HG03159 (cell line): ENCODE results near the gene NR4A1.

ENCODE experiments used
- ATAC-seq: cut with Tn5 transposase; IDR thresholded peaks from one replicate; pipeline ENCODE4 v1.9.1; 2021; ENCODE audit warnings: mild to moderate bottlenecking, moderate library complexity; ENCODE audit not compliant: unreplicated experiment

Gene NR4A1

DNA sequence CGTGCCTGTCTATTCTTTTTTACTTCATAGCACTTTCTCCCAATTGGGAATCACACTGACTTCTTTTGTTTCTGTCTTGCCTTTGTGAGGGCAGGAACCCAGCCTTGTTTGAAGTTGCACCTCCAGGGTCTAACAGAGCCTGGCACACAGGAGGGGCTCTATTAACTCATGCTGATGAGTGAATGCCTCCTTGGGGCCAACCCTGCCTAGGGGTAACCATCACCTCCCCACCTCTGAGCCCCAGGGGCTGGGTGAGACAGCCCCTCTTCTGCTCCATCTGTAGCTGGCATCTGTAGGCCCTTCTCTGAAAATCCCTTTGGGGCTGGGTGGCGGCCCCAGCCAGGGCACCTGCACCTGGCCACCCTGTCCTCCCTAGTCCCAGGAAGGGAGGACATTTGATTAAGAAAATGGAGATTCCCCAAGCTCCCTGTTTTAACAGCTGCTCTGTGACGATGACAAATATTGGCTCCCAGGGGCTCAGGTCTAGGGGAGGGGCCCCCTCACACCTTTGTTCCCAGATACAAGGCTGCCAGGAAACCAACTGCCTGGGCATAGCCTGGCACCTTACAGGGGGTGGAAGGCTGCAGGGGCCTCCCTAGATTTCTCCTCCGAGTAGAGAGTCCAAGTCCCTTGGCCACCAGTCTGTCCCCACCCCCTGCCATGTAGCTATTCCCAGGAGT lies 32.7 kb upstream of the NR4A1 start:
- ATAC-seq, result no peak

DNA sequence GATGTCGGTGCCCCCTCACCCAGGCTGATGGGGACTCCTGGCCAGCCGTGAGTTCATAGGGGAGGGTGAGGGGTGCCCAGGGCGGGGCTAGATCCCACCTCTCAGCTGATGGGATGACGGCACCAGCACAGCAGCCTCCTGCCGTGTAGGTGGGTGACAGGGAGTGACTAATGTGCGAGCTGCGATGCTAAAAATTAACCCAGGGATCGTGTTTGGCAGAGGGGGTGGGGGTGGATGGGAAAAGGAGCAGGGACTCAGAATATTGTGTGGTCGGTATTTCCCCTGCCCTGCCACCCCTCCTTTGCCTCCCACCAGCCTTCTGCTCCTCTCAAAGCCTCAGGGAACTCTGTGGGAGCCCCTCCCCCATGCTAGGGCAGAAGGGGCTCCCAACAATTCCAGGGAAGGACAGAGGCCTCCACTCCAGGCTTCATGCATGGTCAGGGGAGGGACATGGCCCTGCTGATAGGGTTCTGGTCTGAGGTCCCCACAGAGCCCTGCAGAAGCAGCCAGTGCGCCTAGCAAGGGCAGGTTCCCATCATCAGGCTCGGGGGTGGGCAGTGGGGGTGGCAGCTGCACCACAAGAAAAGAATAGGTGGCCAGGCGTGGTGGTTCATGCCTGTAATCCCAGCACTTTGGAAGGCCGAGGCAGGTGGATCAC lies 32.0 kb upstream of the NR4A1 start:
- no peak for ATAC-seq

DNA sequence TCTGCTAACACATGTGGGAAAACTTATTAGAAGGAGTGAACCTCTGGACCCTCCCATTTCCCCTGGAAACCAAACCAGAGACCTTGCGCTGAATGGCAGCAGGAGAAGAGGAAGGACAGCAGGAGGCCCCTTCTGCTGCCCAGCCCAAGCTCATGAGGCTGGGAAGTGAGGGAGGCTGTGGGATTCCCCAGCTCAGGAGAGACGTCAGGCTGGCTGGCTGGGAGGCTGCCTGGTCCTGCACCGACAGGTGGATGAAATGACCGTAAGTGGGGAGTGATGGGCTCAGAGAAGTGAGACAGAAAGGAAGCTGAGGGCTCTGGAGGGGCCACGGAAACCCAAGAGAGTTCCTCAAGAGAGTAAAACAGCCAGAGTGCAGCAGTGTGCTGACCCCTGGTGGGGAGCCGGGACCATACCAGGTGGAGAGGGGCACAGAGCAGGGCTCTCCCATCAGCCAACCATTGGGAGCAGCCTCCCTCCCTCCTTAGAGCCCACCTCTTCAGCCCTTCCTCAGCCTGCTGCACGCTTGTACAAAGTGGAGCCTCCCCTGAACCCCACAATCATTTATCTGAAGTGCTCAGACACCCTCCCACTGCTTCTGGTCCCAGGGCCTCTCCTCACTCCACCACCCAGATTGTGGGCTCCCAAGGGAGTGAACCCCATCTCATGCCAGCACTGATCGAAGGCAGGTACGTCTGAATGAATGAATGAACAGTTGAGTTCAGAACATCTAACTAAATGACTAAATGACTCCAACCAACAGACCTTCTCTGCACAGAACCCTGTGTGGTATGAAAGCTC lies 30.5 kb upstream of the NR4A1 start:
- ATAC-seq, result peak; percentile 45

DNA sequence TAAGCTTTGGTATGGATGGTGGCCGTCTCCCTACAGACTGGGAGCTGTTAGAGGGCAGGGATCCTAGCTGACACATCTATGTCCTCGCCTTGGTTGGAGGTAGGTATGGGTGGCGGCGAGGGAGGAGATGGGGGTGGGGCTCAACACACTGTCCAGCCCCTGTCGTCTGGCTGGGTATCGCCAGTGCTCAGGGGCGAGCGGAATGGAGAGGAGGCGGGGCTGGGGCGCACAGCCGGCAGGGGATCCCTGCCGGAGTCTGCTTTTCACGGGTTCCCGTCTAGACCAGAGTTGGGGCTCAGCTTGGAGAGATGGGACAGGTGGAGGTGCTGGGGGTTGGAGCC lies 28.4 kb upstream of the NR4A1 start:
- no peak for ATAC-seq

DNA sequence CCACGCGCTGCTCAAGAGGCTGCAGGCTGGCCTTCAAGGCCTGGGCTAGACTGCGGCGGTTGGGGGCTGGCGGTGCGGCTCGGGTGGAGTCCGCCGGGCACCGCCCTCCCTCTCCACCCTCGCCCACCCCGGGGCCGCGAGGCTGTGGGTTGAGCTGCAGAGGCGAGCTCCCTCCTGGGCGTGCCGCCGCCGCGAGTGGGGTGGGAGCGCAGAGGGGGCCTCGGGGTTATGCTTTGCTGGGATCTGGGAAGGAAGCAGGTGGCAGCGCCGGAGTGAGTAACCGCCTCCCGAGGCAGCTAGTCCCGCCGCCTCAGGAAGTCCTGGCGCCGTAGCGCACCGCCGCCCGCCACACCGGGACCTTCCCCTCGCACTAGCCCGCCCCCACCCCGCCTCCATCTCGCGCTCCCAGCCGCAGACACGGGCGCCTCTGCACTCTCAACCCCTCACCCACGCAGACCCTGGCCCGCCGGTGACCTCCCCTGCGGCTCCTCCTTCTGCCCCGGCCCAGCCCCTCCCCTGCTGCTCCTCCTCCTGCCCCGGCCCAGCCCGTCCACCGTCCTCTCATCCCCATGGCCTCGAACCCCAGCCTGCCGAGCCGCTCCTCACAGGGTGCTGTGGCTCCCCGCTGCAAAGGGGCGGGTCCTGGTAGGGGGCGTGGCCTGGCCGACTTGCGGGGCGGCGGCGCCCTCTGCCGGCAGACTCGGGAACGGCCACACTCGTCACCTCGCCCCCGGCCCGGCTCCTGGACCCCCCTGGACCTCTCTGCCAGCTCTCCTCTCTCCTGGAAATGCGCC lies 27.9 kb upstream of the NR4A1 start:
- ATAC-seq, result no peak

DNA sequence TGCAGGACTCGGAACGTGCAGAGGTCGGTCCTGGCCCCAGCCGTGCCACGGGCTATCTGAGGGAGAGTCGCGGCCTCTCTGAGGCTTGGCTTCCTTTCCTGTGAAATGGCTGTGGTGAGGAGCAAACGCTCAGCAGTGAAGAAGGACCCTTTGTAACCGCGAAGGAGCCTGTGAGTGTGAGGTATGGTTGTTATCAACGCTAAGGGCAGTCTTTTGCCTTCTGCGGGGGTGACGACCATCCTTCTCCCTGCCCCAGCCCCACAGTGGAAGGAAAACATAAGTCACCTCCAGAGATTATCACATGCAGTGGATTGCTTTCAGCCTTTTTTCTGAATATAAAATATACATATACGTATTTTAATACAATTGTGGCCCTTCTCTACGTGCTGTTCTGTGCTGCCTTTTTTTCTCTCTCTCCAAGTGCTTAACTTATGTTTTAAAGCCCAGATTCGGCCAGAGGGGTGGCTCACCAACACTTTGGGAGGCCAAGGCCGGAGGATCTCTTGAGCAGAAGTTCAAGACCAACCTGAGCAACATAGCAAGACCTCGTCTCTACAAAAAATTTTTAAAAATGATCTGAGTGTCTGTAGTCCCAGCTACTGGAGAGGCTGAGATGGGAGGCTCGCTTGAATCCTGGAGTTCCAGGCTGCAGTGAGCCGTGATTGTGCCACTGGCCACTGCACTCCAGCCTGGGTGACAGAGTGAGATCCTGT lies 27.1 kb upstream of the NR4A1 start:
- no peak for ATAC-seq

DNA sequence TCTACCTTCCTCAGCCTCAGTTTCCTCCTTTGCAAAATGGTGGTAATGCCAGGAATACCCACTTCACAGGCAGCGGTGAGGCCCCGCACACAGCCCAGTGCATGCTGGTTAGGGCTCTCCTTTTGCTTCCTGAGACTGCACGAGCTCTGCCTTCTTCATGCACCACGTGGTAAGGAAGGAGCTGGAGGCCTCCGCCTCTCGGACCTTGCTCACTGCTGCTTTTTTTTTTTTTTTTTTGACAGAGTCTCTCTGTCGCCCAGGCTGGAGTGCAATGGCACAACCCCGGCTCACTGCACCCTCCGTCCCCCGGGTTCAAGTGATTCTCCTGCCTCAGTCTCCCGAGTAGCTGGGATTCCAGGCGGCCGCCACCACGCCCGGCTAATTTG lies 26.4 kb upstream of the NR4A1 start:
- no peak for ATAC-seq

DNA sequence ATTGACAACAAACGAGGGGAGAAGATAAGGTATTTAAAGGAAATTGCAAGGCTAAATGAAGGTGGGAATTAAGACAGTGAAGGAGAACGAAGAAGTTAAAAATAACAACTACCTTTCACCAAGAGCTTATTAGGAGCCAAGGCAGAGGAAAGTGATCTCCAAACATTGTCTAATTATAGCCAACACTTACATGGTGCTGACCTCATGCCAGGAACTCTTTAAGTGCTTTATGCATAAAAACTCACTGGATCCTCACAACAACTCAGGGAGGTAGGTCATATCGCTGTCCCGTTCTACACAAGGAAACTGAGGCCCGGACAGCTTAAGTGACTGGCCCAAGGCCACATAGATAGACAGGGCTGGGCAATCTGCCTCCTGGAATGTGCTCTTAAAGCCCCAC lies 25.0 kb upstream of the NR4A1 start:
- no peak for ATAC-seq

DNA sequence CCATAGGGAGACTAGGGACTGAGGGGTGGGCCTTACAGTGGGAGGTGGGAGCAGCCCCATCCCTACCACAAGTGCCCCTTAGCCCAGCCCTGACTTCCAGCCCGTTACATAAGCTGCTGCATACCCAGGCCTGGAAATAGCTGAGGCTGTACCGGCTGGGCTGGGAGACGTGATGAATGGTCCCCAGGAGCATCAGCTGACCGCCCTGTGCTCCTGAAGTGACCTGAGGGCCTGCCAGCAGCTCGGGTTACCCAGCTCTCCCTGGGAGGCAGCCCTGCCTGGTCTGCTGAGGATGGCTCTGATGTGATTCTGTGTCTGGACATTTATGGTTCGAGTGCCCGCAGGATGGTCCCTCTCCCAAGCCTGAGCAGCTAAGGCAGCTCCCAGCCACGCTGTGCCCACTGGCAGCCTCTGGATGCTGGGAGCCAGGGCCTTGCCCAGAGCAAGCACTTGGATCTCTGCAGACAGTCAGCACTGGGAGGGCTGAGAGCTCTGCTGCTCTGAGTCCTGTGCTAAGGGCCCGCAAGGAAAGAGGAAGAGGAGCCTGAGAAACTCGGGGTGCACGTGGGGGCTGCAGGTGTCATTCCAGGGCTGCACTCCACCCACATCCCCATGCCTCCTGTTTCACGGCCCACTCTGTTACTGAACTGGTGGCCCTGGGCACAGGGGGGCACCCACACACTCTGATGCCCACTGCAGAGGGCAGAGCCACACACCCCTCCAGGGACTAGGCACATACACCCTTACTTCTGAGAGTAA lies 24.0 kb upstream of the NR4A1 start:
- no peak for ATAC-seq

DNA sequence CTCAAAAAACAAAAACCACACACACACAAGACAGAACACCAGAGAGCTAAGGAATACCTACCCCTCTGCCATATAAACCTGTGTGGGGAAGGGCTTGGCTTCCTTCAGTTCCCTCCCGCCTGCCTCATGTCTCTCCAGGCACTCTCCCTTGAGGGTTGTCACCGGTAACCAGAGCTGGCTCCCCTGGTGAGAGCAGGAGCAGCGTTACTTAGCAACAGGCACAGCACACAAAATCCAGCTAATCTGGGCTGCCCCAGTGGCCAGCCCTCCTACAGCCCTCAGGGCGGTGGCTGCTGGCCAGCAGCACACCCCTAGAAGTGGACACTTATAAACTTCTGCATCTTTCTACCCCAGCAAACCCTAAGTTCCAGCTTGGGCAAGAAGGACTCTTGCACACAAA lies 21.6 kb upstream of the NR4A1 start:
- ATAC-seq, result no peak

DNA sequence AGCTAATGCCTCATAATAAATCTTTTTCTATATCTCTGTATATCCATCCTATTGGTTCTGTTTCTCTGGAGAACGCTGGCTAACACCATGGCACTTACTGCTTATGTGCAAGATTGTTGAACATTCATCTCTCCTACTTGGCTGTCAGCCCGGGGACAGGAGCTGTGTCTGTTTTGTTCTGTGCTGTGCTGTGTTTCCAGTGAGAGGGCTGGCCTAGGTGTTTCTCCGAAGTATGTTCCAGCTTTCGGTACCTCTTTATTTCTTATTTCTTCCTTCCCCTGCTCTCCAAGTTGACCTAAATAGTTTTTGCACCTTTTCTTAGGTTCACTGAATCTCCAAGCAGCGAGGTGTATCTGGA lies 18.8 kb upstream of the NR4A1 start:
- ATAC-seq, result no peak

DNA sequence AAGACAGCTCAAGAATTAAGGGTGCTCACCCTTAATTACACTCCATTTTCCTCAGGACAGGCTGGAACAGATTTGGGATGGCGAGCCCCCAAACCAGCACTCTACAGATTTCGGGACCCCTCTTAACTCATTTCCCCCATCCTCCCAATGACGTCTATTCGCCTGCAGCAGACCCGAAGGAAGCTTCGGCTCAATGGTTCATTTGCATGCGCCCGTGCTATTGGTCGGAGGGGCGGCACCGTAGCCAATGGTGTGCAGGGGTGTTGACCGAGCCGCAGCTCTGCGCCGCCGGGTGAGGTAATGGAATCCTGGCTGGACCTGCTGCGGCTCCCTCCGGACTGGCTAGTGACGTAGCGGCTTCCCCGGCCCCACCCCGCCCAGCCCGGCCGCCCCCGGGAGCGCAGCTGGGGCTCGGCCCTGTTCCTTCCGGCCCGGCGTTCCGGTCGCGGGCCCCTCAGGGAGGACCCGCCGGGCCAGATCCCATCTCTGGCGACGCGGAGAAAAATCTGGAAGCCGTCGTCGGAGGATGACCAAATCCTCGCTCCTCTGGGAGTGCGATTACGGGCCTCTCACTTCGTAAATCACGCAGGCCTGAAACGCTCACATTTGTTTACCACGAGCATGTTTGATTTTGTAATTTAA lies 18.3 kb upstream of the NR4A1 start:
- ATAC-seq, result peak; percentile 91

DNA sequence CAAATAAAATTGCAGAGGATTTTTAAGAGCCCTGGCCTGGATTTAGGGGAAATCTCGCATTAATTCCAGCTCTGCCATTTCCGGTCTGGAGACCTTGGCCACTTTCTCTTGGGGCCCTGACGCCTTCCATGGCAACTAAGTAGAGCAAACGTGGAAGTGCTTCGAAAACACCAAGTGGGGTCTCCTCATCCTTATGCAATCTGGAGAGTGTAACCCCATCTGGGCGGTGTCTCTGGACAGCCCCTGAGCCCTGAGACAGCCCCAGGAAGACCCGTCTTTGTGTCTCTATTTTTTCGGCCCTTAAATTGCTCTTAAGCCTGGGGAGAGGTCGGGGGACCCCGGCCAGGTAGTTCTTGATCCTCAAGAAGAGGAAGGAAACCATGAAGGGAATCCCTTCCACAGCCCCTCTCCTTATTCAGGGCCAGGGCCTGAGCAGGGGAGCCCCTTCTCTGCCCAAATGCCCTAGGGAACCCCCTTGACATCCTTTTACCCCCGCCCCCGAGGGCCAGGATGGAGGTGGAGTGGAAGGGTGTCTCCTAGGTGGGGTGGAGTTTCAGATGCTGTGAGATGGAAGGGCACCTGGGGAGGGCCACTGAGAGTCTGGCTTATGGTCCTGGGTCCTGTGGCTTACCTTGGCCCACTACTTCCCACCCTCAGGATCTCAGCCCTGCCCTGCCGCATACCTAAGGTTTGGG lies 17.6 kb upstream of the NR4A1 start:
- ATAC-seq, result no peak

DNA sequence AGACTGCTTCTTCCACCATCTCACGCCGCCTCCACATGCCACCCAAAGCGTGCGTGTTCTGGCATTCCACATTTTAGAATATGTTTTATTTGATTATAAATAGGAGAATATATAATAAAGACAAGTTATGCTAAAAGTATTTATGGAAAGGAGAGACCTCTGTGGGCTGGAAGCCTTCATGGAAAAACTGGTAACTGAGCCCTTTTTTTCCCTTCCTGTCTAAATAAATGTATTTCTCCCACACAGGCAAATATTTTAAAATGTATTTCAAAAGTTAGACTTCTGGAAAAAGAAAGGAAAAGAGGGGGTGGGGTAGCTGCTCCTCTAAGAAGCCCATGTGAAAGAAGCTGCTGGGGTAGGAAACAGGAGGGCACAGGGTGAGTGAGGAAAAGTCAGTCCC lies 16.1 kb upstream of the NR4A1 start:
- no peak for ATAC-seq

DNA sequence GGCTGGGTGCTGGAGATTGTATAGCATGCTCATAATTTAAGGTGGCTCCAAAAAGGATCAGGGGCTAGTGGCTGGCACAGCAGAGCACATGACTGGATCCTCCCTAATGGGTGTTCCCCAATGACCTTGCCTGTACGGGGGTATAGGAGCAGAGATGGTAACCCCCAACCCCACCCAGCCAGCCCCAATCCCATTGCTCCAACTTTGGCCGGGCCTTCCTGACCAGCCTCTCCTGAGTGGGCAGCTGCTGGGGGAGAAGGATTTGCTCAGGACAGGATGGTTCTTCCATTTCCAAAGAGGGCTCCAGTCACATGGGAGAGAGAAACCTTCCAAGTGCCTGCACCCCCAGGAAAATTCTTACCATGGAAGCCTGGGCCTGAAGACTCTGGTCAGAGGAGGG lies 15.3 kb upstream of the NR4A1 start:
- ATAC-seq, result no peak

DNA sequence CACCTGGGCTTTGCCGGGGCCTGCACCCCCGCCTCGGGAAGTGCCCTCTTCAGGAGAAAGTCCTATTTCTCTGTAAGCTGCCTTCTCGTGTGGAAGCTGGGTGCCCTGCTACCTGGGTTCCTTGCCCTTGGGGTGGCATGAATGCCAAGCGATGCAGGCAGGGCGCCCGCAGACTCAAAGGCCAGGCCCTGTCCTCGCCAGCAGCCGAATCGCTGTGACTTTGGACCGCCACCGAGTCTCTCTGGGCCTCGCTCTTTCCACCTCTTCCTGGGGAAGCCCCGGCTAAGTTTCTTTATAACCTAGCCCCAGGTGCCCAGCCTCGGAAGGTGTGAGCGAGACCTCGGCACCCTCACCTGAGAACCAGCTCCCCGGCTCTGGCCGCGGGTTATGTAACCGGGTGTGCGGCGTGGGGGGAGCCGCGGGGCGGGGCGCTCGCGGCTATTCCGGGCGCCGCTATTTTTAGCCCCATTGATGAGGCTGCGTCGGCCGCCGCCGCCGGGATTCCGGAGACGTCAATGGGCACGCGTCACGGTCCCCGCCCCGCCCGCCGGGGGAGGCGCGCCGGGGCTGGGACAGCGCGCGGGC lies 14.6 kb upstream of the NR4A1 start:
- peak; percentile 43 for ATAC-seq

DNA sequence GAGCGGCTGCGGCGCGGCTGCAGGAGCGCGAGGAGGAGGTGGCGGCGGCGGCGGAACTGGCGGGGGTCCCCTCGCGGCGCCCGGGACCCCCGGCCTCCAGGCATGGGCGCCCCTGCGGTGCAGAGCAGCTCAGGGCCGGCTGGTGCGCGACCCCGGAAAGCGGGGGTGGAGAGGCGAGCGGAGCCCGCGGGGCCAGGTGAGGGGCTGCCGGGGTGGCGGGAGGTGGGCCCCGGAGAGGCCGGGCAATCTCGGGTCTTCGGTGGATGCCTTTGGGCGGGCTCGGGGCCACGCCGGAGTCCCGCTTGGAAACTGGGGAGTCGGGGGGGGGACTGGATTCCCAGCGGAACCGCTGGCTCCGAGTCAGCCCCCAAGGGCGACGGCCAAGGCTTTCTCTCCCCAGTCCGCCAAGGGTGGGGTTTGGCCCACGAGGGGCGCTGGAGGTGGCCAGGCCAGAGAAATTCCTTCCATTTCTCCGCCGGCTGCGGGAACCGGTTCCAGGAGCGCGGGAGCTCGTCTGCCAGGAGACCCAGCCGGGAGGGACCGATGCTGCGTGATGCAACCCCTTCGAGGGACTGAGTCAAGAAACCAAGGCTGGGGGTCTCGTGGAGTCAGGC lies 13.9 kb upstream of the NR4A1 start:
- no peak for ATAC-seq

DNA sequence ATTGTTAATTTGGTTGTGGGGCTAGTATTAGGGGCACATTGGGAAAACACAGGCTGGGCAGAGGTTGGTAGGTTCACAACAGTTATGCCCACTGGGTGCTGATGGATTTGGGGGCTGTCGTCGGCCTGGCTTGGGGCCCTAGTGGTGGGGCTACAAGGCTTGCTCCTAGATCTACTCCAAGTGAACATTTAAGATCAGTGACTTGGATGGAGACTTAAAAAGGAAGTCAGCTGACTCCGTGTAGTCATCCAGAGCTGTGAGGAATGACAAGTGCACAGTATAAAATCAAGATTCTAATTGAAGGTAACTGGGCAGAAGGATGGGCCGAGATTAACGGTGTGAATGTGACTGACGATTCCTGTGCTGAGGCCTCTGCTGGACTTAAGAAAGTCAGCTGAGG lies 12.8 kb upstream of the NR4A1 start:
- ATAC-seq, result no peak
